ENCODE results near the gene P4HB.

P4HB gene

GRCh38 chr17:81794074-81794476 lies 66.3 kb downstream of the P4HB start:
- TF ChIP-seq CSDC2 (CRISPR knock-in tag; IDR thresholded peaks at IDR 0.05) (no peak), ZNF70 (CRISPR knock-in tag; IDR thresholded peaks at IDR 0.05) (no peak), ESRRG (CRISPR knock-in tag; IDR thresholded peaks at IDR 0.05) (no peak), BACH2 (CRISPR knock-in tag; IDR thresholded peaks at IDR 0.05; ENCODE audit: borderline replicate concordance) (no peak), ARNTL (CRISPR knock-in tag; IDR thresholded peaks at IDR 0.05; ENCODE audit: borderline replicate concordance, low read depth) (no peak), ZNF8 (CRISPR knock-in tag; IDR thresholded peaks at IDR 0.05) (no peak), ZC3H10 (CRISPR knock-in tag; IDR thresholded peaks at IDR 0.05) (no peak), PATZ1 (CRISPR knock-in tag; IDR thresholded peaks at IDR 0.05; ENCODE audit: borderline replicate concordance) (no peak), RARB (CRISPR knock-in tag; IDR thresholded peaks at IDR 0.05) (no peak), TSHZ2 (CRISPR knock-in tag; IDR thresholded peaks at IDR 0.05) (no peak), ISL1 (CRISPR knock-in tag; IDR thresholded peaks at IDR 0.05) (no peak), SNAI2 (CRISPR knock-in tag; IDR thresholded peaks at IDR 0.05) (no peak), TCF4 (CRISPR knock-in tag; IDR thresholded peaks at IDR 0.05; ENCODE audit: borderline replicate concordance) (no peak), PPARA (CRISPR knock-in tag; IDR thresholded peaks at IDR 0.05; ENCODE audit: borderline replicate concordance) (no peak), CSRNP3 (CRISPR knock-in tag; IDR thresholded peaks at IDR 0.05) (no peak), OSR1 (CRISPR knock-in tag; IDR thresholded peaks at IDR 0.05) (no peak), ZNF565 (CRISPR knock-in tag; conservative IDR thresholded peaks at IDR 0.05; ENCODE audit: low read depth) (no peak), GLIS3 (CRISPR knock-in tag; IDR thresholded peaks at IDR 0.05) (no peak)
- no peak for ATAC-seq

All from SK-N-SH treated with all-trans-retinoic acid at 6 μM for 48 hours (cell line).